OCI-LY1 (cell line): ENCODE results near the gene CCDC18.

ENCODE experiments used
- H2AFZ ChIP-seq: fragments of 200-600 bp; sonication (generic), shearing (Covaris generic); 2 replicates; pipeline ENCODE4 v1.6.0; 2014; ENCODE audit warnings: antibody characterized with exemption, mild to moderate bottlenecking, low read length
- H3F3A ChIP-seq: fragments of 200-600 bp; sonication (generic), shearing (Covaris generic); 2 replicates; pipeline ENCODE4 v1.6.0; 2014; ENCODE audit warnings: mild to moderate bottlenecking, antibody characterized with exemption, low read length, moderate library complexity; ENCODE audit not compliant: insufficient read depth
- H3K27ac ChIP-seq: fragments of 200-600 bp; sonication (generic); 2 replicates; pipeline ENCODE4 v1.5.1; 2014; ENCODE audit warnings: low read length, mixed run types, mild to moderate bottlenecking, low read depth; ENCODE audit not compliant: poor library complexity, severe bottlenecking
- H3K27me3 ChIP-seq: fragments of 200-600 bp; sonication (generic); 2 replicates; pipeline ENCODE4 v1.6.0; 2014; ENCODE audit warnings: antibody characterized with exemption, mild to moderate bottlenecking, low read length, moderate library complexity; ENCODE audit not compliant: insufficient read depth
- H3K36me3 ChIP-seq: fragments of 200-600 bp; sonication (generic); 2 replicates; pipeline ENCODE4 v1.6.1; 2014; ENCODE audit warnings: mild to moderate bottlenecking, antibody characterized with exemption, low read length, moderate library complexity, mixed read lengths; ENCODE audit not compliant: insufficient read depth
- H3K4me1 ChIP-seq: fragments of 200-600 bp; sonication (generic); 2 replicates; pipeline ENCODE4 v1.5.1; 2014; ENCODE audit warnings: mild to moderate bottlenecking, low read length, moderate library complexity; ENCODE audit not compliant: insufficient read depth, severe bottlenecking
- H3K4me2 ChIP-seq: fragments of 200-600 bp; sonication (generic), shearing (Covaris generic); 2 replicates; pipeline ENCODE4 v1.6.1; 2014; ENCODE audit warnings: low read length
- H3K4me3 ChIP-seq: fragments of 200-600 bp; sonication (generic); 2 replicates; pipeline ENCODE4 v1.5.1; 2014; ENCODE audit warnings: low read length, low read depth, mild to moderate bottlenecking, mixed read lengths; ENCODE audit not compliant: poor library complexity, severe bottlenecking
- H3K79me2 ChIP-seq: fragments of 200-600 bp; shearing (Covaris generic); 2 replicates; pipeline ENCODE4 v1.6.1; 2016; ENCODE audit warnings: mixed run types, low read length, mixed read lengths; ENCODE audit not compliant: insufficient read depth
- H3K9ac ChIP-seq: fragments of 200-600 bp; sonication (generic), shearing (Covaris generic); 2 replicates; pipeline ENCODE4 v1.6.1; 2014; ENCODE audit warnings: mild to moderate bottlenecking, low read length, mixed read lengths
- H3K9me2 ChIP-seq: fragments of 200-600 bp; sonication (generic), shearing (Covaris generic); 2 replicates; pipeline ENCODE4 v1.6.1; 2014; ENCODE audit warnings: low read depth, mild to moderate bottlenecking, low read length, mixed read lengths
- H3K9me3 ChIP-seq: fragments of 200-600 bp; shearing (Covaris generic); 2 replicates; pipeline ENCODE4 v1.6.1; 2014; ENCODE audit warnings: low read length, mixed read lengths
- H4K20me1 ChIP-seq: fragments of 200-600 bp; sonication (generic), shearing (Covaris generic); 2 replicates; pipeline ENCODE4 v1.6.0; 2016; ENCODE audit warnings: mild to moderate bottlenecking, low read length; ENCODE audit not compliant: insufficient read depth
- CTCF ChIP-seq: fragments of 200-600 bp; sonication (generic), shearing (Covaris generic); IDR thresholded peaks from 2 replicates; pipeline ENCODE4 v1.5.1; 2017; ENCODE audit warnings: mild to moderate bottlenecking, antibody characterized with exemption, low read length, moderate library complexity, mixed read lengths
- EZH2 ChIP-seq: fragments of 200-600 bp; sonication (generic), shearing (Covaris generic); IDR thresholded peaks from 2 replicates; pipeline ENCODE4 v1.8.0; 2017; ENCODE audit warnings: borderline replicate concordance, mixed run types, mild to moderate bottlenecking, antibody characterized with exemption, low read length, moderate library complexity, mixed read lengths

Gene CCDC18

DNA sequence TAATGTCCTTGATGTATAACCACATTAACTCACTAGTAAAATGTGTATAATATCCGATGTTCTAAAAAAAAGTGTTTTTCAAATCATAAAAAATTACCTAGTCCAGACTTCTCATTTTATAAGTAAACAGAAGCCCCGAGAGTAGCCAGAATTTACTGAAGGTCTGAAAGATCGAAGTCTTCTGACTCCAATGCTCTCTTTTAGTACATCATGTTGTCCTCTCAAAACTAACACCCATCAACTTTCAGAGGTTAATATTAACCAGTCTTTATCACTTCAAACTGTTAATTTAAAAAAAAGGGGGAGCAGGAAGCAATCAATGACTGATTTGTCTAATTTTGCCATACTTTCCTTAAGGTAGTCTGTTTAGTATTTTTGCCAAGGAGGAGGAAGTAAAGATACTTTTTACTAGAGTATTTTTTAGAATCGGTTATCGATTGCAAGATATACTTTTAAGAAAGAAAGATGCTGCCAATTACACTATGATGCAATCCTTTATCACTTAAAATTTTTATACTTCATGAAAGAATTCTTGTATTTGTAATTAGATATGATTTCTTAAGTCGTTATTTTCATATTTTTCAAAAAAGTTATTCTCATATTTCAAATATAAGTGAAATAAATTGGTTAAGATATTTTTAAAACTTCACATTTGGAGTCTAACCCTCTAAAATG is 25.5 kb downstream of the CCDC18 start:
- peaks cover 86% of the 10 kb centered on the region for H3K36me3 ChIP-seq
- H3K4me3 ChIP-seq: no peak overlapping the region
- no peaks in the 10 kb centered on the region for H3K9me3 ChIP-seq
- no peak overlapping the region for H2AFZ ChIP-seq
- no peak overlapping the region for H3K4me2 ChIP-seq
- H3K9ac ChIP-seq: no peak overlapping the region
- H3F3A ChIP-seq: no peaks in the 10 kb centered on the region
- H3K79me2 ChIP-seq: no peaks in the 10 kb centered on the region
- TF ChIP-seq CTCF: no peak
- TF ChIP-seq EZH2: no peak
- H3K27ac ChIP-seq: no peak overlapping the region
- no peaks in the 10 kb centered on the region for H4K20me1 ChIP-seq
- H3K4me1 ChIP-seq: no peaks in the 10 kb centered on the region
- H3K9me2 ChIP-seq: no peaks in the 10 kb centered on the region
- H3K27me3 ChIP-seq: no peaks in the 10 kb centered on the region

GRCh38 chr1:93206567-93206954 is 26.0 kb downstream of the CCDC18 start:
- H3K36me3 ChIP-seq: peaks cover 89% of the 10 kb centered on the region
- no peaks in the 10 kb centered on the region for H4K20me1 ChIP-seq
- H3K79me2 ChIP-seq: no peaks in the 10 kb centered on the region
- H3K9ac ChIP-seq: no peak overlapping the region
- no peak overlapping the region for H3K4me2 ChIP-seq
- no peak for TF ChIP-seq CTCF
- no peak for TF ChIP-seq EZH2
- H3K4me3 ChIP-seq: no peak overlapping the region
- H3K27ac ChIP-seq: no peak overlapping the region
- no peaks in the 10 kb centered on the region for H3K4me1 ChIP-seq
- no peak overlapping the region for H2AFZ ChIP-seq
- no peaks in the 10 kb centered on the region for H3F3A ChIP-seq
- H3K9me3 ChIP-seq: no peaks in the 10 kb centered on the region
- no peaks in the 10 kb centered on the region for H3K27me3 ChIP-seq
- H3K9me2 ChIP-seq: no peaks in the 10 kb centered on the region

DNA sequence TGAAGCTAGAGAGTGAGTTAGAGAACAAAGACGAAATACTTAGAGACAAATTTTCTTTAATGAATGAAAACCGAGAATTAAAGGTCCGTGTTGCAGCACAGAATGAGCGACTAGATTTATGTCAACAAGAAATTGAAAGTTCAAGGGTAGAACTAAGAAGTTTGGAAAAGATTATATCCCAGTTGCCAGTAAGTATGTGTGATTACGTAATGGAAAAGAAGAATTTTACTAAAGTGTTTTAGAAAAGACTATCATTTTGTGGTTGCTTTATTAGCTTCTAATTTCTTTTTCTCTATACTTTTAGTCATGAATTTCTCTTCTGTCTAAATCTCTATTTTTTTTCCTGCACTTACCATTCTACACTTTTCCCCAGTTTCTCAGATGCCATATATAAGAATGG is 26.7 kb downstream of the CCDC18 start:
- Histone ChIP-seq H3F3A (no peaks in the 10 kb centered on the region), H4K20me1 (no peaks in the 10 kb centered on the region), H3K4me2 (no peak overlapping the region), H3K27ac (no peak overlapping the region), H3K4me3 (no peak overlapping the region), H3K36me3 (peaks cover 85% of the 10 kb centered on the region), H3K4me1 (no peaks in the 10 kb centered on the region), H3K9me2 (no peaks in the 10 kb centered on the region), H3K9ac (no peak overlapping the region), H3K9me3 (no peaks in the 10 kb centered on the region), H2AFZ (no peak overlapping the region), H3K79me2 (no peaks in the 10 kb centered on the region), H3K27me3 (no peaks in the 10 kb centered on the region)
- TF ChIP-seq EZH2 (no peak), CTCF (no peak)
